Stomach (tissue), 4 donors: Measurements from ENCODE around the gene SSH2.

Experiments used
- CTCF ChIP-seq, 7 experiments: fragments of 450-650 bp in 4 of 7; fragments of 200-600 bp in 3 of 7; sonication (generic) in 3 of 7; IDR thresholded peaks; one replicate each; pipeline ENCODE4 v1.5.1; 2016 to 2019; ENCODE audit warnings: antibody characterized with exemption in 7 of 7, control low read depth in 2 of 7, mild to moderate bottlenecking in 1 of 7
- EP300 ChIP-seq: sonication (generic); formaldehyde crosslinking; IDR thresholded peaks from one replicate; pipeline ENCODE4 v1.6.1; 2017; ENCODE audit warnings: antibody characterized with exemption
- POLR2A ChIP-seq, 4 donors: fragments of 450-650 bp; IDR thresholded peaks; one replicate each; pipeline ENCODE4 v1.6.1; 2016; ENCODE audit warnings: antibody characterized with exemption in 4 of 4, control low read depth in 2 of 4, mild to moderate bottlenecking in 1 of 4, moderate library complexity in 1 of 4
- POLR2AphosphoS5 ChIP-seq, 3 donors: sonication (generic); formaldehyde crosslinking; IDR thresholded peaks; one replicate each; pipeline ENCODE4 v1.6.1; 2016; ENCODE audit warnings: antibody characterized with exemption in 3 of 3

GRCh38 chr17:29793501-29793900 is 136.5 kb downstream of the SSH2 start:
- TF ChIP-seq CTCF (IDR thresholded peaks at IDR 0.05) (no peak), POLR2A (IDR thresholded peaks at IDR 0.05) (no peak), POLR2AphosphoS5 (IDR thresholded peaks at IDR 0.05) (no peak), EP300 (no peak)
